Measurements from ENCODE around the gene TAF11L12.

DNA sequence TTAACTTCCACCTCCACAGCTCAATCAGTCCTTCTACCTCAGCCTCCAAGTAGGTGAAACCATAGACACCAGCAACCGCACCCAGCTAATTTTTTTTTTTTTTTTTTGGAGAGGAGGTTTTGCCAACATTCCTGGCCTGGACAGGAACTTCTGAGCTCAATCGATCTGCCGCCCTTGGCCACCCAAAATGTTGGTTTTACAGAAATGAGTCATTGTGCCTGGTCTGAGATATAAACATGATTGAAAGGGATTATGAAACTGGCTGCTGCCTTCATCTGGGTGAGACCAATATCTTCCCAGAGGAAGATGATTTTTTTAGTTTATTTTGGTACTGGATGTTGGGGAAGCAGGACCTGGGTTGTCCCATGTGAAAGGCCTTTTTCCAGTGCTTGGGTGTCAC is 9.2 kb downstream of the TAF11L12 start:
- TF ChIP-seq, protein P1, sequence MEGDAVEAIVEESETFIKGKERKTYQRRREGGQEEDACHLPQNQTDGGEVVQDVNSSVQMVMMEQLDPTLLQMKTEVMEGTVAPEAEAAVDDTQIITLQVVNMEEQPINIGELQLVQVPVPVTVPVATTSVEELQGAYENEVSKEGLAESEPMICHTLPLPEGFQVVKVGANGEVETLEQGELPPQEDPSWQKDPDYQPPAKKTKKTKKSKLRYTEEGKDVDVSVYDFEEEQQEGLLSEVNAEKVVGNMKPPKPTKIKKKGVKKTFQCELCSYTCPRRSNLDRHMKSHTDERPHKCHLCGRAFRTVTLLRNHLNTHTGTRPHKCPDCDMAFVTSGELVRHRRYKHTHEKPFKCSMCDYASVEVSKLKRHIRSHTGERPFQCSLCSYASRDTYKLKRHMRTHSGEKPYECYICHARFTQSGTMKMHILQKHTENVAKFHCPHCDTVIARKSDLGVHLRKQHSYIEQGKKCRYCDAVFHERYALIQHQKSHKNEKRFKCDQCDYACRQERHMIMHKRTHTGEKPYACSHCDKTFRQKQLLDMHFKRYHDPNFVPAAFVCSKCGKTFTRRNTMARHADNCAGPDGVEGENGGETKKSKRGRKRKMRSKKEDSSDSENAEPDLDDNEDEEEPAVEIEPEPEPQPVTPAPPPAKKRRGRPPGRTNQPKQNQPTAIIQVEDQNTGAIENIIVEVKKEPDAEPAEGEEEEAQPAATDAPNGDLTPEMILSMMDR (IDR thresholded peaks at IDR 0.05; ENCODE audit: low read depth, low read length), result no peak
- TF ChIP-seq, protein P2, sequence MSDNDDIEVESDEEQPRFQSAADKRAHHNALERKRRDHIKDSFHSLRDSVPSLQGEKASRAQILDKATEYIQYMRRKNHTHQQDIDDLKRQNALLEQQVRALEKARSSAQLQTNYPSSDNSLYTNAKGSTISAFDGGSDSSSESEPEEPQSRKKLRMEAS (IDR thresholded peaks at IDR 0.05; ENCODE audit: low read depth, low read length), result no peak
- TF ChIP-seq POLR2A (IDR thresholded peaks at IDR 0.05; ENCODE audit: extremely low read depth, insufficient read length), result no peak

Measured in NB4 (cell line).